SK-N-SH (cell line): ENCODE data around the gene ARAP3.

Experiments
- CHD2 ChIP-seq: fragments of 150-350 bp; IDR thresholded peaks from 2 replicates; pipeline ENCODE4 v1.6.1; 2018; ENCODE audit warnings: low read length; ENCODE audit not compliant: partially characterized antibody
- EZH2phosphoT487 ChIP-seq: fragments of 200-600 bp; sonication (generic); IDR thresholded peaks from 2 replicates; pipeline ENCODE4 v1.6.1; 2017; ENCODE audit warnings: low read depth, mixed run types, mild to moderate bottlenecking, antibody characterized with exemption, moderate library complexity, borderline replicate concordance
- NRF1 ChIP-seq: IDR thresholded peaks from 2 replicates; pipeline ENCODE4 v1.6.1; 2012; ENCODE audit warnings: low read depth, mild to moderate bottlenecking, low read length
- POLR2AphosphoS5 ChIP-seq: IDR thresholded peaks from 2 replicates; pipeline ENCODE4 v1.6.1; 2012; ENCODE audit warnings: low read depth, low read length
- TEAD4 ChIP-seq: IDR thresholded peaks from 2 replicates; pipeline ENCODE4 v1.4.0; 2012; ENCODE audit warnings: mild to moderate bottlenecking, borderline replicate concordance; ENCODE audit not compliant: insufficient read depth
- USF2 ChIP-seq: fragments of 150-350 bp; IDR thresholded peaks from 2 replicates; pipeline ENCODE4 v1.6.1; 2017; ENCODE audit warnings: antibody characterized with exemption, low read length, low read depth, borderline replicate concordance
- TF ChIP-seq, protein P1 (sequence below): fragments of 200-600 bp; sonication (generic); IDR thresholded peaks from 2 replicates; pipeline ENCODE4 v1.6.1; 2017; ENCODE audit warnings: antibody characterized with exemption, mild to moderate bottlenecking, moderate library complexity
- TF ChIP-seq, protein P2 (sequence below): IDR thresholded peaks from 2 replicates; pipeline ENCODE4 v1.4.0; 2012; ENCODE audit warnings: low read depth

- TF ChIP-seq TEAD4, result no peak
- TF ChIP-seq, protein P1, sequence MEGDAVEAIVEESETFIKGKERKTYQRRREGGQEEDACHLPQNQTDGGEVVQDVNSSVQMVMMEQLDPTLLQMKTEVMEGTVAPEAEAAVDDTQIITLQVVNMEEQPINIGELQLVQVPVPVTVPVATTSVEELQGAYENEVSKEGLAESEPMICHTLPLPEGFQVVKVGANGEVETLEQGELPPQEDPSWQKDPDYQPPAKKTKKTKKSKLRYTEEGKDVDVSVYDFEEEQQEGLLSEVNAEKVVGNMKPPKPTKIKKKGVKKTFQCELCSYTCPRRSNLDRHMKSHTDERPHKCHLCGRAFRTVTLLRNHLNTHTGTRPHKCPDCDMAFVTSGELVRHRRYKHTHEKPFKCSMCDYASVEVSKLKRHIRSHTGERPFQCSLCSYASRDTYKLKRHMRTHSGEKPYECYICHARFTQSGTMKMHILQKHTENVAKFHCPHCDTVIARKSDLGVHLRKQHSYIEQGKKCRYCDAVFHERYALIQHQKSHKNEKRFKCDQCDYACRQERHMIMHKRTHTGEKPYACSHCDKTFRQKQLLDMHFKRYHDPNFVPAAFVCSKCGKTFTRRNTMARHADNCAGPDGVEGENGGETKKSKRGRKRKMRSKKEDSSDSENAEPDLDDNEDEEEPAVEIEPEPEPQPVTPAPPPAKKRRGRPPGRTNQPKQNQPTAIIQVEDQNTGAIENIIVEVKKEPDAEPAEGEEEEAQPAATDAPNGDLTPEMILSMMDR, result no peak
- TF ChIP-seq NRF1, result no peak
- TF ChIP-seq, protein P2, sequence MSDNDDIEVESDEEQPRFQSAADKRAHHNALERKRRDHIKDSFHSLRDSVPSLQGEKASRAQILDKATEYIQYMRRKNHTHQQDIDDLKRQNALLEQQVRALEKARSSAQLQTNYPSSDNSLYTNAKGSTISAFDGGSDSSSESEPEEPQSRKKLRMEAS, result no peak
- no peak for TF ChIP-seq CHD2
- TF ChIP-seq POLR2AphosphoS5, result no peak
- TF ChIP-seq EZH2phosphoT487, result no peak
- no peak for TF ChIP-seq USF2
These were observed 21.1 kb upstream of the ARAP3 start for GRCh38 chr5:141703133-141703561.
